OCI-LY7 (cell line): ENCODE results near the gene SYPL1.

ENCODE experiments used
- EZH2phosphoT487 ChIP-seq: fragments of 200-600 bp; sonication (generic); IDR thresholded peaks from 2 replicates; pipeline ENCODE4 v1.6.1; 2018; ENCODE audit warnings: low read depth, borderline replicate concordance, mild to moderate bottlenecking, mixed run types, antibody characterized with exemption, low read length, moderate library complexity, mixed read lengths
- TF ChIP-seq, protein P1 (sequence below): fragments of 200-600 bp; sonication (generic); conservative IDR thresholded peaks from 2 replicates; pipeline ENCODE4 v1.5.1; 2014; ENCODE audit warnings: mild to moderate bottlenecking, antibody characterized with exemption, low read length, moderate library complexity, mixed read lengths

DNA sequence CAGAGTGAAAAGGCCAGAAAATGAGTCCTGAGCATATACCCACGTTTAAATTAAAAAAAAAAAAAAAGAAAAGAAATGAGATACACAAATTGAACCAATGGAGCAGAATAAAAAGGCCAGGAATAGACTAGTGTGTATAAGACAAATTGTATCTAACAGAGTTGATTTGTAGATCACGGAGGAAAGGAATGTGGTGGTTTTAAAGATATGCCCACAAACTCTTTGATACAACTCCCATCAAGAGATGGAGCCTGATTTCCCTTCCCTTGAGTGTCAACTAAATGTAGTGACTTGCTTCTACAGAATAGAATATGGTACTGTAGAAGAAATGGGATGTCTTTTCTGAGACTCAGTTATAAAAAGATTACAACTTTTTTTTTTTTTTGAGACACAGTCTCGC is 10.4 kb downstream of the SYPL1 start:
- TF ChIP-seq, protein P1, sequence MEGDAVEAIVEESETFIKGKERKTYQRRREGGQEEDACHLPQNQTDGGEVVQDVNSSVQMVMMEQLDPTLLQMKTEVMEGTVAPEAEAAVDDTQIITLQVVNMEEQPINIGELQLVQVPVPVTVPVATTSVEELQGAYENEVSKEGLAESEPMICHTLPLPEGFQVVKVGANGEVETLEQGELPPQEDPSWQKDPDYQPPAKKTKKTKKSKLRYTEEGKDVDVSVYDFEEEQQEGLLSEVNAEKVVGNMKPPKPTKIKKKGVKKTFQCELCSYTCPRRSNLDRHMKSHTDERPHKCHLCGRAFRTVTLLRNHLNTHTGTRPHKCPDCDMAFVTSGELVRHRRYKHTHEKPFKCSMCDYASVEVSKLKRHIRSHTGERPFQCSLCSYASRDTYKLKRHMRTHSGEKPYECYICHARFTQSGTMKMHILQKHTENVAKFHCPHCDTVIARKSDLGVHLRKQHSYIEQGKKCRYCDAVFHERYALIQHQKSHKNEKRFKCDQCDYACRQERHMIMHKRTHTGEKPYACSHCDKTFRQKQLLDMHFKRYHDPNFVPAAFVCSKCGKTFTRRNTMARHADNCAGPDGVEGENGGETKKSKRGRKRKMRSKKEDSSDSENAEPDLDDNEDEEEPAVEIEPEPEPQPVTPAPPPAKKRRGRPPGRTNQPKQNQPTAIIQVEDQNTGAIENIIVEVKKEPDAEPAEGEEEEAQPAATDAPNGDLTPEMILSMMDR = no peak
- no peak for TF ChIP-seq EZH2phosphoT487
